IMR-90 (cell line): ENCODE measurements around the gene PDCL3. TPM values are rescaled to one million over a fixed set of nuclear protein-coding genes. Genes with fewer than 3 reads are reported as not detected.

Experiments
- ATAC-seq: fragments of 200-7000 bp; cut with Tn5 transposase; 2 replicates; pipeline ENCODE4 v1.9.1; 2020; ENCODE audit warnings: low read depth, mild to moderate bottlenecking, moderate library complexity
- BruUV-seq: library from RNA; stranded (reverse); fragments of 400-500 nt; replicated peaks from 2 replicates; lab custom pipeline; 2021; lab: Mats Ljungman, UMichigan
- CTCF ChIA-PET: fragments of 300-600 bp; formaldehyde crosslinking; extraction: SDS; loops from one replicate; lab custom pipeline; 2021; ENCODE audit warnings: antibody characterized with exemption; lab: Yijun Ruan, JAX
- POLR2A ChIA-PET: fragments of 300-600 bp; sonication (Branson Sonifier 250); formaldehyde crosslinking; loops from one replicate; lab custom pipeline; 2022; ENCODE audit warnings: antibody characterized with exemption; ENCODE audit not compliant: unreplicated experiment; lab: Charles Lee
- DNase-seq: peaks from one replicate; pipeline ENCODE4 v3.0.0; 2013
- H2AFZ ChIP-seq: replicated peaks from 2 replicates; pipeline ENCODE3; 2013; ENCODE audit warnings: low read length, mild to moderate bottlenecking; ENCODE audit not compliant: poor library complexity
- H2AK5ac ChIP-seq: 2 replicates; pipeline ENCODE4 v1.6.1; 2013; ENCODE audit warnings: low read depth, low read length, inconsistent platforms
- H2AK9ac ChIP-seq: replicated peaks from 2 replicates; pipeline ENCODE3; 2013; ENCODE audit warnings: mild to moderate bottlenecking, low read depth, low read length, moderate library complexity; ENCODE audit not compliant: poor library complexity
- H2BK120ac ChIP-seq: 2 replicates; pipeline ENCODE4 v1.6.1; 2013; ENCODE audit warnings: low read depth, low read length, inconsistent platforms
- H2BK15ac ChIP-seq: 3 replicates; pipeline ENCODE4 v1.6.1; 2013; ENCODE audit warnings: low read depth, low read length, inconsistent platforms
- H2BK20ac ChIP-seq: 2 replicates; pipeline ENCODE4 v1.6.1; 2013; ENCODE audit warnings: low read depth, mild to moderate bottlenecking, inconsistent platforms, low read length, moderate library complexity
- H2BK5ac ChIP-seq: 2 replicates; pipeline ENCODE4 v1.6.1; 2013; ENCODE audit warnings: mild to moderate bottlenecking, low read depth, low read length, inconsistent platforms; ENCODE audit not compliant: poor library complexity, severe bottlenecking
- H3K14ac ChIP-seq: replicated peaks from 2 replicates; pipeline ENCODE4 v1.6.1; 2013; ENCODE audit warnings: low read depth, low read length, inconsistent platforms
- H3K18ac ChIP-seq: 2 replicates; pipeline ENCODE4 v1.6.1; 2013; ENCODE audit warnings: low read depth, low read length, control low read depth
- H3K23ac ChIP-seq: 2 replicates; pipeline ENCODE4 v1.6.1; 2013; ENCODE audit warnings: low read depth, low read length, inconsistent platforms
- H3K27ac ChIP-seq: 2 replicates; pipeline ENCODE4 v1.5.1; 2013; ENCODE audit warnings: mild to moderate bottlenecking, control low read depth, low read length; ENCODE audit not compliant: insufficient read depth
- H3K27me3 ChIP-seq: 2 replicates; pipeline ENCODE4 v1.6.1; 2013; ENCODE audit warnings: low read length; ENCODE audit not compliant: control insufficient read depth, insufficient read depth
- H3K36me3 ChIP-seq: 2 replicates; pipeline ENCODE4 v1.6.1; 2013; ENCODE audit warnings: low read length, mixed read lengths; ENCODE audit not compliant: control insufficient read depth, insufficient read depth
- H3K4ac ChIP-seq: 2 replicates; pipeline ENCODE4 v1.6.1; 2013; ENCODE audit warnings: low read depth, low read length, inconsistent platforms
- H3K4me1 ChIP-seq: 2 replicates; pipeline ENCODE4 v1.6.1; 2013; ENCODE audit warnings: low read length, mixed read lengths; ENCODE audit not compliant: control insufficient read depth, insufficient read depth
- H3K4me2 ChIP-seq: 2 replicates; pipeline ENCODE4 v1.6.1; 2013; ENCODE audit warnings: low read depth, mild to moderate bottlenecking, control low read depth, low read length, moderate library complexity
- H3K4me3 ChIP-seq: 2 replicates; pipeline ENCODE4 v1.5.1; 2013; ENCODE audit warnings: low read depth, mild to moderate bottlenecking, control low read depth, low read length, moderate library complexity; ENCODE audit not compliant: insufficient read depth
- H3K56ac ChIP-seq: 2 replicates; pipeline ENCODE4 v1.6.1; 2013; ENCODE audit warnings: low read length, inconsistent platforms; ENCODE audit not compliant: insufficient read depth; ENCODE audit errors: extremely low read depth
- H3K79me1 ChIP-seq, 2 experiments: 2 replicates each; pipeline ENCODE4 v1.6.1; 2013; ENCODE audit warnings: low read length in 2 of 2, inconsistent platforms in 1 of 2, low read depth in 1 of 2
- H3K9ac ChIP-seq: 2 replicates; pipeline ENCODE4 v1.6.1; 2013; ENCODE audit warnings: low read depth, low read length, control low read depth
- H3K9me1 ChIP-seq: 2 replicates; pipeline ENCODE4 v1.6.1; 2013; ENCODE audit warnings: low read length, inconsistent platforms; ENCODE audit not compliant: insufficient read depth
- H3K9me3 ChIP-seq: 2 replicates; pipeline ENCODE4 v1.6.1; 2013; ENCODE audit warnings: low read length; ENCODE audit not compliant: control insufficient read depth, insufficient read depth
- H4K20me1 ChIP-seq: 2 replicates; pipeline ENCODE4 v1.6.1; 2013; ENCODE audit warnings: low read length, inconsistent platforms; ENCODE audit not compliant: insufficient read depth
- H4K5ac ChIP-seq: 2 replicates; pipeline ENCODE4 v1.6.1; 2013; ENCODE audit warnings: mild to moderate bottlenecking, low read depth, low read length, control low read depth
- H4K8ac ChIP-seq, 2 experiments: 2 replicates each; pipeline ENCODE4 v1.6.1; 2013; ENCODE audit warnings: low read depth in 2 of 2, low read length in 2 of 2, control low read depth in 1 of 2, inconsistent platforms in 1 of 2
- H4K91ac ChIP-seq: 2 replicates; pipeline ENCODE4 v1.6.1; 2013; ENCODE audit warnings: low read depth, low read length, inconsistent platforms; ENCODE audit not compliant: insufficient read depth
- BHLHE40 ChIP-seq: fragments of 150-350 bp; IDR thresholded peaks from 2 replicates; pipeline ENCODE4 v1.6.1; 2016; ENCODE audit warnings: mild to moderate bottlenecking, low read depth, low read length
- CEBPB ChIP-seq: IDR thresholded peaks from 2 replicates; pipeline ENCODE4 v1.6.1; 2012; ENCODE audit warnings: low read depth, low read length, improper control_type of control experiment
- CHD1 ChIP-seq: IDR thresholded peaks from 2 replicates; pipeline ENCODE4 v1.6.1; 2012; ENCODE audit warnings: low read depth, low read length, improper control_type of control experiment
- CTCF ChIP-seq: conservative IDR thresholded peaks from 2 replicates; pipeline ENCODE4 v1.5.1; 2012; ENCODE audit warnings: mild to moderate bottlenecking, low read depth, low read length, improper control_type of control experiment
- MAZ ChIP-seq: IDR thresholded peaks from 2 replicates; pipeline ENCODE4 v1.6.1; 2012; ENCODE audit warnings: low read depth, mild to moderate bottlenecking, low read length, improper control_type of control experiment, moderate library complexity, borderline replicate concordance
- POLR2A ChIP-seq: IDR thresholded peaks from 2 replicates; pipeline ENCODE4 v1.6.1; 2012; ENCODE audit warnings: mild to moderate bottlenecking, low read depth, low read length
- RCOR1 ChIP-seq: IDR thresholded peaks from 2 replicates; pipeline ENCODE4 v1.6.1; 2012; ENCODE audit warnings: mild to moderate bottlenecking, low read length, improper control_type of control experiment; ENCODE audit not compliant: insufficient replicate concordance
- RFX5 ChIP-seq: IDR thresholded peaks from 2 replicates; pipeline ENCODE4 v1.8.0; 2012; ENCODE audit warnings: low read depth, mild to moderate bottlenecking, low read length, moderate library complexity
- SMC3 ChIP-seq: fragments of 150-350 bp; IDR thresholded peaks from 2 replicates; pipeline ENCODE4 v1.6.1; 2016; ENCODE audit warnings: low read depth, mild to moderate bottlenecking, antibody characterized with exemption, low read length, moderate library complexity
- WGBS, 2 experiments: methylation state at CpG; one replicate each; pipeline versions ENCODE4 v1.1.5 to v1.1.7; 2013; ENCODE audit warnings: missing lambda C conversion rate in 2 of 2; ENCODE audit not compliant: insufficient read length in 1 of 2; ENCODE audit errors: extremely low coverage in 2 of 2; 5-methylcytosine and 5-hydroxymethylcytosine counted together
- dilution Hi-C: fragments of 300-500 bp; cut with HindIII; formaldehyde crosslinking; loops from one replicate; pipeline ENCODE4 v1.14.3; 2018; ENCODE audit warnings: low sequenced_read_pairs; ENCODE audit not compliant: unreplicated experiment
- in situ Hi-C: fragments of 300-500 bp; cut with MboI; formaldehyde crosslinking; loops from 3 replicates; pipeline ENCODE4 v1.14.3; 2019; ENCODE audit warnings: low sequenced_read_pairs, inconsistent platforms, mixed read lengths
- intact Hi-C: fragments of 100-400 bp; cut with micrococcal nuclease; formaldehyde crosslinking; loops from 2 replicates; pipeline ENCODE4 v1.10.0; 2022
- polyA plus RNA-seq, 3 experiments: library from polyadenylated mRNA; depleted of rRNA; stranded (reverse); fragments of >200 nt; gene quantifications; 2 replicates each; pipeline ENCODE4 v1.2.3, GENCODE V29; 2012; ENCODE audit warnings: low replicate concordance in 1 of 3
- total RNA-seq: library from RNA; depleted of rRNA; stranded (reverse); fragments of >200 nt; gene quantifications from 2 replicates; pipeline ENCODE4 v1.2.3, GENCODE V29; 2012
- TF ChIP-seq, protein P1 (sequence below): fragments of 150-350 bp; IDR thresholded peaks from 2 replicates; pipeline ENCODE4 v1.6.1; 2017; ENCODE audit warnings: mild to moderate bottlenecking, antibody characterized with exemption, low read length, low read depth

Gene PDCL3
- total and polyA plus RNA-seq, 2 of the 4 experiments (the other 2 are of a cell fraction): 9.5 to 26.4 TPM

- TF ChIP-seq, protein P1, sequence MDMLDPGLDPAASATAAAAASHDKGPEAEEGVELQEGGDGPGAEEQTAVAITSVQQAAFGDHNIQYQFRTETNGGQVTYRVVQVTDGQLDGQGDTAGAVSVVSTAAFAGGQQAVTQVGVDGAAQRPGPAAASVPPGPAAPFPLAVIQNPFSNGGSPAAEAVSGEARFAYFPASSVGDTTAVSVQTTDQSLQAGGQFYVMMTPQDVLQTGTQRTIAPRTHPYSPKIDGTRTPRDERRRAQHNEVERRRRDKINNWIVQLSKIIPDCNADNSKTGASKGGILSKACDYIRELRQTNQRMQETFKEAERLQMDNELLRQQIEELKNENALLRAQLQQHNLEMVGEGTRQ: no peak
- TF ChIP-seq CEBPB: no peak
- no peak for TF ChIP-seq CTCF
- no peak for TF ChIP-seq POLR2A
Measured at GRCh38 chr2:100589527-100589926, 26.7 kb downstream of the PDCL3 start (continued).

- WGBS, 2 experiments: no CpG with 5 or more reads among the region's 1 CpG
- Histone ChIP-seq H2BK5ac (no peak overlapping the region), H4K20me1 (no peaks in the 10 kb centered on the region), H3K18ac (no peak overlapping the region; the same call in 1 of the 2 replicates), H3K4me2 (no peak overlapping the region), H2BK15ac (no peak overlapping the region), H3K27ac (no peak overlapping the region), H2BK120ac (no peak overlapping the region), H4K91ac (no peak overlapping the region), H2AK5ac (no peak overlapping the region), H3K36me3 (no peaks in the 10 kb centered on the region), H3K4me1 (no peaks in the 10 kb centered on the region), H2BK20ac (no peak overlapping the region), H3K23ac (no peak overlapping the region), H3K79me1 (no peaks in the 10 kb centered on the region), H3K9ac (no peak overlapping the region), H3K56ac (no peak overlapping the region), H3K27me3 (peaks cover 3% of the 10 kb centered on the region; the same call in 1 of the 2 replicates), H3K9me1 (0 out of 2 replicates have a peak, but pooled peaks cover 3% of the 10 kb centered on the region), H3K4me3 (no peak overlapping the region), H3K14ac (no peak overlapping the region), H2AFZ (no peak overlapping the region), H3K4ac (no peak overlapping the region), H3K9me3 (no peaks in the 10 kb centered on the region), H4K5ac (no peak overlapping the region), H4K8ac (no peak overlapping the region), H2AK9ac (no peak overlapping the region)
- no peak for TF ChIP-seq CEBPB
- TF ChIP-seq RCOR1: no peak
- no peak for TF ChIP-seq MAZ
- no peak for TF ChIP-seq CHD1
- TF ChIP-seq BHLHE40: no peak
- no peak for TF ChIP-seq SMC3
- no peak for TF ChIP-seq CTCF
- no peak for TF ChIP-seq RFX5
- POLR2A ChIA-PET: no interaction called here
- DNase-seq: peak; percentile 11
- BruUV-seq: no TSS peak
- intact Hi-C loops: no loop called here
- peak; percentile 49; the same call in 1 of the 2 replicates for ATAC-seq
- in situ Hi-C loops: no loop called here
- dilution Hi-C loops: no loop called here
- CTCF ChIA-PET: no interaction called here
Measured at GRCh38 chr2:100592226-100592625, 29.4 kb downstream of the PDCL3 start.
